Activated T-helper 1 cell treated with anti-CD3 and anti-CD28 coated beads, Interleukin-12 subunit alpha, Interleukin-12 subunit beta, Interleukin-2, Interleukin-4 antibody, amounts not matched to agents 30 ng/mL and 10 ng/mL and 1 ng/mL, durations not matched to agents 14 hours and 24 hours and 36 hours (primary cell): Measurements from ENCODE around the gene ENDOG. TPM values are rescaled to one million over a fixed set of nuclear protein-coding genes. Genes with fewer than 3 reads are reported as not detected.
"Not testable (repeated sequence)": the region's sequence is repeated elsewhere in the genome, so short reads cannot be mapped to it uniquely, and the experiment has no call there.

ENCODE experiments used
- DNase-seq: peaks from one replicate; pipeline ENCODE4 v3.0.0; 2021; ENCODE audit warnings: low spot score
- H3K27ac Mint-ChIP-seq: one replicate; pipeline ENCODE4 v1.8.0; 2021; ENCODE audit warnings: mild to moderate bottlenecking, mixed read lengths
- H3K27me3 Mint-ChIP-seq: one replicate; pipeline ENCODE4 v1.8.0; 2022; ENCODE audit warnings: mild to moderate bottlenecking, moderate library complexity, mixed read lengths; ENCODE audit not compliant: insufficient read depth
- H3K36me3 Mint-ChIP-seq: one replicate; pipeline ENCODE4 v1.8.0; 2021; ENCODE audit warnings: low read depth, mixed read lengths
- H3K4me1 Mint-ChIP-seq: one replicate; pipeline ENCODE4 v1.8.0; 2021; ENCODE audit warnings: low read depth, mixed read lengths
- H3K4me3 Mint-ChIP-seq: one replicate; pipeline ENCODE4 v1.8.0; 2021; ENCODE audit warnings: mild to moderate bottlenecking, moderate library complexity, mixed read lengths
- H3K9me3 Mint-ChIP-seq: one replicate; pipeline ENCODE4 v1.8.0; 2021; ENCODE audit warnings: mixed read lengths
- intact Hi-C: fragments of 100-400 bp; cut with micrococcal nuclease; formaldehyde crosslinking; loops from one replicate; pipeline ENCODE4 v1.15.1; 2024
- total RNA-seq: library from RNA; stranded (reverse); gene quantifications from 2 replicates; pipeline ENCODE4 v1.2.3, GENCODE V29; 2022

Gene ENDOG
- total RNA-seq, 1 donor from 2014 or later: 26.2 TPM

GRCh38 chr9:128845186-128845931, 27.1 kb downstream of the ENDOG start:
- Mint-ChIP-seq H3K36me3 (peaks cover 3% of the 10 kb centered on the region), H3K27me3 (no peaks in the 10 kb centered on the region), H3K9me3 (peaks cover 13% of the 10 kb centered on the region), H3K4me3 (no peak overlapping the region), H3K4me1 (no peaks in the 10 kb centered on the region), H3K27ac (no peak overlapping the region)
- DNase-seq: no peak
- intact Hi-C loops: no loop called here

GRCh38 chr9:128846680-128847030, 28.4 kb downstream of the ENDOG start:
- H3K36me3 Mint-ChIP-seq: peaks cover 11% of the 10 kb centered on the region
- intact Hi-C loops: no loop called here
- H3K9me3 Mint-ChIP-seq: peaks cover 25% of the 10 kb centered on the region
- no peak overlapping the region for H3K27ac Mint-ChIP-seq
- no peak for DNase-seq
- no peaks in the 10 kb centered on the region for H3K27me3 Mint-ChIP-seq
- H3K4me3 Mint-ChIP-seq: no peak overlapping the region
- H3K4me1 Mint-ChIP-seq: no peaks in the 10 kb centered on the region

DNA sequence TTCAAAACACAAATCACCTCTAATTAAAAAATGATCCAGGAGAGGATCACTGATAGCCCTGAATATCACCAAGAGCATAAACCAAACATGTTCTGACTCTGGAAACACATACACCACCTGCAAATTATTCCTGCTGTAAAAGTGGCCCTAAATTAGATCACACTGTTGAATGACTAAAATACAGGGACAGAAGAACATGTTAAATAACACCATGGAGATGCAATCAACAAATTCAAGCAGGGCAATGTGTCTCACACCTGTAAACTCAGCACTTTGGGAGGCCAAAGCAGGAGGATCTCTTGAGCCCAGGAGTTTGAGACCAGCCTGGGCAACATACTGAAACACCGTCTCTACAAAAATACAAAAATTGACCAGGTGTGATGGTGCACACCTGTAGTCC, 29.5 kb downstream of the ENDOG start:
- Mint-ChIP-seq H3K9me3 (peaks cover 25% of the 10 kb centered on the region), H3K4me3 (no peak overlapping the region), H3K4me1 (no peaks in the 10 kb centered on the region), H3K27me3 (no peaks in the 10 kb centered on the region), H3K36me3 (peaks cover 11% of the 10 kb centered on the region), H3K27ac (no peak overlapping the region)
- intact Hi-C loops: no loop called here
- no peak for DNase-seq

DNA sequence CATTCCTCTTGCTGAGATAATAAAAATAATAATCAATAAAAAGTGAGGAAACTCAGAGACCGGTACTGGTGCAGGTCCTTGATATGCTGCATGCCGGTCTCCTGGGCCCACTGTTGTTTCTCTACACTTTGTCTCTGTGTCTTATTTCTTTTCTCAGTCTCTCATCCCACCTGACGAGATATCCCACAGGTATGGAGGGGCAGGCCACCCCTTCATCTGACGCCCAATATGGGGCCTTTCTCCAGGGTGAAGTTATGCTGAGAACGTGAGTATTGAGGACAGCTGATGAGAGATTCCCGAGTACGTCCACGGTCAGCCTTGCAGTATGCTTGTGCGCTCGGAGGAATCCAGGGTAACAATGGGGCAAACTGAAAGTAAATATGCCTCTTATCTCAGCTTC, 32.7 kb downstream of the ENDOG start:
- H3K4me1 Mint-ChIP-seq, H3K27ac Mint-ChIP-seq, DNase-seq, H3K4me3 Mint-ChIP-seq, intact Hi-C loops, H3K27me3 Mint-ChIP-seq: not testable (repeated sequence)
- Mint-ChIP-seq H3K9me3 (peaks cover 25% of the 10 kb centered on the region), H3K36me3 (peaks cover 11% of the 10 kb centered on the region)

DNA sequence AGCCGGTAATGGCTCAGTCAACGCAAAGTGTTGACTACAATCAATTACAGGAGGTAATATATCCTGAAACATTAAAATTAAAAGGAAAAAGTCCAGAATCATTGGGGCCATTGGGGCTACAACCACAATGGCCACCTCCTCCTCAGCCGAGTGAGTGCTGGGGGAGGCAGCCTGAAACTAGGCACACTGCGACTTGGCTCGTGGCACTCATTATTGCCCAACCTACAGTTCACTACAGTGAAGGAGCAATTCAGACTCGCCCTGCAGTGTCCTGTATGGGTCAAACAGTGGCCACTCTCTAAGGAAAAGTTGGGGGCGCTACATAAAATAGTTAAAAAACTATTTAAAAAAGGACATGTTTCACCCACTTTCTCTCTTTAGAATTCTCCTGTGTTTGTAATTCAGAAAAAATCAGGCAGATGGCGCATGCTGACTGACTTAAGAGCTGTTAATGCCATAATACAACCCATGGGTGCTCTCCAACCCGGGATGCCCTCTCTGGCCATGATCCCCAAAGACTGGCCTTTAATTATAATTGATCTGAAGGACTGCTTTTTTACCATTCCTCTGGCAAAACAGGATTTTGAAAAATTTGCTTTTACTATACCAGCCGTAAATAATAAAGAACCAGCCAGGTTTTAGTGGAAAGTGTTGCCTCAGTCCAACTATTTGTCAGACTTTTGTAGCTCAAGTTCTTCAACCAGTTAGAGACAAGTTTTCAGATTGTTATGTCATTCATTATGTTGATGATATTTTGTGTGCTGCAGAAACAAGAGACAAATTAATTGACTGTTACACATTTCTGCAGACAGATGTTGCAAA, 33.7 kb downstream of the ENDOG start:
- H3K27me3 Mint-ChIP-seq, DNase-seq: not testable (repeated sequence)

DNA sequence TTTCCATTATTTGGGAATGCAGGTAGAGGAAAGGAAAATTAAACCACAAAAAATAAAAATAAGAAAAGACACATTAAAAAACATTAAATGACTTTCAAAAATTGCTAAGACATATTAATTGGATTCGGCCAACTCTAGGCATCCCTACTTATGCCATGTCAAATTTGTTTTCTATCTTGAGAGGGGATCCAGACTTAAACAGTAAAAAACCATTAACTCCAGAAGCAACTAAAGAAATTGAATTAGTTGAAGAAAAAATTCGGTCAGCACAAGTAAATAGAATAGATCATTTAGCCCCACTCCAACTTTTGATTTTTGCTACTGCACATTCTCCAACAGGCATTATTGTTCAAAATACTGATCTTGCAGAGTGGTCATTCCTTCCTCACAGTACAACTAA, 34.3 kb downstream of the ENDOG start:
- not testable (repeated sequence) for H3K27ac Mint-ChIP-seq, H3K27me3 Mint-ChIP-seq, DNase-seq, H3K4me1 Mint-ChIP-seq, H3K4me3 Mint-ChIP-seq, H3K36me3 Mint-ChIP-seq
- peaks cover 23% of the 10 kb centered on the region for H3K9me3 Mint-ChIP-seq
- intact Hi-C loops: loop anchor here (1.0 kb wide), 2 partner anchors 12 to 76 kb away; no protein-coding TSS in a partner anchor

More for the DNA sequence above, 33.7 kb downstream of the ENDOG start:
- Mint-ChIP-seq H3K9me3 (peaks cover 25% of the 10 kb centered on the region), H3K36me3 (peaks cover 11% of the 10 kb centered on the region)
- not testable (repeated sequence) for H3K4me1 Mint-ChIP-seq, H3K27ac Mint-ChIP-seq, H3K4me3 Mint-ChIP-seq
- intact Hi-C loops: loop anchor here (1.0 kb wide), 2 partner anchors 12 to 76 kb away; no protein-coding TSS in a partner anchor

DNA sequence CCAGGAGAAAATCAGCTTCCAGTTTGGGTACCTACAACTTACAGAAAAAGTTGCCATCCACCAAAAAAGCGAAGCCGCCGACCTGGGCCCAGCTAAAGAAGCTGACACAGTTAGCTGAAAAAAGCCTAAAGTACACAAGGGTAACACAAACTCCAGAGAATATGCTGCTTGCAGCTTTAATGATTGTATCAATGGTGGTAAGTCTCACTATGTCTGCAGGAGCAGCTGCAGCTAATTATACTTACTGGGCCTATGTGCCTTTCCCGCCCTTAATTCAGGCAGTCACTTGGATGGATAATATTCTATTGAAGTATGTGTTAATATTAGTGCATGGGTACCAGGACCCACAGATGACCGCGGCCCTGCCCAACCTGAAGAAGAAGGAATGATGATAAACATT, 36.2 kb downstream of the ENDOG start:
- intact Hi-C loops, H3K4me3 Mint-ChIP-seq, H3K4me1 Mint-ChIP-seq, H3K27ac Mint-ChIP-seq, H3K27me3 Mint-ChIP-seq, H3K36me3 Mint-ChIP-seq, DNase-seq: not testable (repeated sequence)
- H3K9me3 Mint-ChIP-seq: peaks cover 16% of the 10 kb centered on the region

GRCh38 chr9:128858476-128858875, 40.2 kb downstream of the ENDOG start:
- H3K36me3 Mint-ChIP-seq, H3K27me3 Mint-ChIP-seq, H3K4me3 Mint-ChIP-seq, H3K9me3 Mint-ChIP-seq, DNase-seq, H3K4me1 Mint-ChIP-seq, H3K27ac Mint-ChIP-seq, intact Hi-C loops: not testable (repeated sequence)

DNA sequence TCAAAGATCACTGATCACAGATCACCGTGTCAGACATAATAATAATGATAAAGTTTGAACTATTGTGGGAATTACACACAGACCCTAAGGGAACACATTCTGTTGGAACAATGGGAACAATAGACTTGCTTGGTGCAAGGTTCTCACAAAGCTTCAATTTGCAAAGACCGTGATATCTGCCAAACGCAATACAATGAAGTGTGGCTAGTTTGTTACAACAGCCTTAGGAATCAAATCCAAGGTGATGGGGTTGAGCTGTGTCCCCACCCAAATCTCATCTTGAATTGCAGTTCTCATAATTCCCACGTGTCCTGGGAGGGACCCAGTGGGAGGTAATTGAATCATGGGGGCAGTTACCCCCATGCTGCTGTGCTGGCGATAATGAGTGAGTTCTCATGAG, 42.6 kb downstream of the ENDOG start:
- intact Hi-C loops: no loop called here
- Mint-ChIP-seq H3K4me1 (peaks cover 6% of the 10 kb centered on the region), H3K36me3 (no peaks in the 10 kb centered on the region), H3K9me3 (no peaks in the 10 kb centered on the region), H3K4me3 (no peak overlapping the region), H3K27ac (no peak overlapping the region), H3K27me3 (no peaks in the 10 kb centered on the region)
- no peak for DNase-seq

DNA sequence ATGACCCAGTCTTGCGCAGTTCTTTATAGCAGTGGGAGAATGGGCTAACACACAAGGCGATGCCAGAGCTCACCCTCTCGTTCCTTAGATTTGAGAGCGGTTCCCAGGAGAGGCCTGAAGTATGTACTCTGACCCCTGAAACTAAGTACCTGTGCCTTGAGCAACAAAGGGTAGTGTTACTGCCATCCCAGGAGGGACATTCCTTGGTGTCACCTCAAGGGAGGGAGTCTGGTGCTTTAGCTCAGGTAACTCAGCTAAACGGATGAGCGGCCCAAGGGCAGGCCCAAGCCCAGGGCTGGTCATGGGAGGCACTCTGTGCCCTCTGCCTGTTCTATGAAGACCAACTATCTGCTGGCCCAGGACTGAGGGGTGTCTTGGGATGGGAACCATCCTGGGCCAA, 43.2 kb downstream of the ENDOG start:
- Mint-ChIP-seq H3K27ac (no peak overlapping the region), H3K4me1 (peaks cover 6% of the 10 kb centered on the region)

DNA sequence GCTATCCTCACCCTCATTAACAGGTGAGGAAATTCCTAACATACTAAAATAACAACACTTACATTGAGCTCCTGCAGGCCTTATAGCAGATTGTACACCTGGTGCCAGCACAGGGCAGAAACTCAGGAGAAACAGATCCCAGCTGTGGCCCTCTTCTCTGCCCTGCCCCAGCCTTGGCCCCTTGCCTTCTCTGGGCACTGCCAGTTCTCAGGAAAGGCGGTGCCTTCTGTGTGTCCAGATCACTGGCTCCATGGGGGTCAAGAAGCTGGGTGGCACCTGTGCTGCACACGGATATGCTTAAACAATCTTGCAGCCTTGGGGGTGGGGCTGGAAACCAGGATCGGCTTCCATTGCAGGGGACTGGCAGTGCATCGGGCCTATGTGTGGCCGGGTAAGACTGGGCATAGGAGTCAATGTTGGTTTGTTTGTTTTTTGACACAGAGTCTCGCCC, 44.1 kb downstream of the ENDOG start:
- Mint-ChIP-seq H3K4me3 (no peak overlapping the region), H3K27me3 (no peaks in the 10 kb centered on the region), H3K9me3 (no peaks in the 10 kb centered on the region), H3K4me1 (peaks cover 6% of the 10 kb centered on the region), H3K27ac (no peak overlapping the region), H3K36me3 (no peaks in the 10 kb centered on the region)
- intact Hi-C loops: no loop called here
- no peak for DNase-seq

More for the DNA sequence above, 43.2 kb downstream of the ENDOG start:
- Mint-ChIP-seq H3K9me3 (no peaks in the 10 kb centered on the region), H3K36me3 (no peaks in the 10 kb centered on the region), H3K27me3 (no peaks in the 10 kb centered on the region), H3K4me3 (no peak overlapping the region)
- intact Hi-C loops: no loop called here
- no peak for DNase-seq

- H3K4me1 Mint-ChIP-seq: peaks cover 6% of the 10 kb centered on the region
- intact Hi-C loops: loop anchor here (1.0 kb wide), 5 partner anchors 11 to 85 kb away; partner anchors contain the start of gene KYAT1
- H3K4me3 Mint-ChIP-seq: no peak overlapping the region
- peak; percentile 77 for DNase-seq
- H3K27ac Mint-ChIP-seq: no peak overlapping the region
- H3K9me3 Mint-ChIP-seq: no peaks in the 10 kb centered on the region
- no peaks in the 10 kb centered on the region for H3K27me3 Mint-ChIP-seq
- H3K36me3 Mint-ChIP-seq: no peaks in the 10 kb centered on the region
These were observed 45.3 kb downstream of the ENDOG start for GRCh38 chr9:128863647-128864046.
